ENCODE data around the gene MTCP1.

The MTCP1 gene

GRCh38 chrX:155070663-155070974 is 317 bp downstream of the MTCP1 start:
- Mint-ChIP-seq H3K27ac (peak overlapping the region; percentile 54 to 63 (median 56)), H3K9me3 (peaks cover 7% of the 10 kb centered on the region), H3K4me3 (peak overlapping the region; percentile 73 to 85 (median 83)), H3K27me3 (ENCODE audit: low read depth) (no peaks in the 10 kb centered on the region), H3K36me3 (ENCODE audit: low read depth) (peaks cover 20% of the 10 kb centered on the region), H3K4me1 (peaks cover 22% of the 10 kb centered on the region)
- TF ChIP-seq CTCF (IDR thresholded peaks at IDR 0.05; ENCODE audit: unreplicated experiment in 3 of 3) = no peak

GRCh38 chrX:155070038-155070437 is 898 bp downstream of the MTCP1 start:
- Mint-ChIP-seq H3K4me3 (peak overlapping the region; percentile 73 to 85 (median 83)), H3K4me1 (peaks cover 22% of the 10 kb centered on the region), H3K27ac (peak overlapping the region; percentile 54 to 63 (median 56)), H3K9me3 (peaks cover 7% of the 10 kb centered on the region), H3K36me3 (ENCODE audit: low read depth) (peaks cover 14% of the 10 kb centered on the region), H3K27me3 (ENCODE audit: low read depth) (no peaks in the 10 kb centered on the region)
- no peak for TF ChIP-seq CTCF (IDR thresholded peaks at IDR 0.05; ENCODE audit: unreplicated experiment in 3 of 3)

DNA sequence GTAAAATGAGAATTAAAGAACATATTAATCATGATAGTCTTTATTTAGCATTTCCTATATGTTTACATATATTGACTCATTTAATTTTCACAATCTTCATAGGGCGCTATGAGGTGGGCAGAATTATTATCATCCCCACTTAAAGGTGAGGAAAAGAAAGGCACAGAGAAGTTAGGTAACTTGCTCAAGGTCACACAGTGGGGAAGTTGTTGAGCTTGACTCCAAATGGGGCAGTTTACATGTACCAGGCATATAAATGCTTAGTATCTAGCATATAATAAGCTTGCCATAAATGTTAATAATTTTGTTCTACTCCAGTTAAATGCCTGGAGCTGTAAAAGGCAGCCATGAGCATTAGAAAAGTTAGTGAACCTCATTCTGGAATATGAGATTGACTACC is 1.5 kb downstream of the MTCP1 start:
- Mint-ChIP-seq H3K4me3 (peak overlapping the region; percentile 73 to 85 (median 83)), H3K27ac (no peak overlapping the region), H3K36me3 (ENCODE audit: low read depth) (peaks cover 14% of the 10 kb centered on the region), H3K4me1 (peaks cover 22% of the 10 kb centered on the region), H3K9me3 (peaks cover 7% of the 10 kb centered on the region), H3K27me3 (ENCODE audit: low read depth) (no peaks in the 10 kb centered on the region)
- TF ChIP-seq CTCF (IDR thresholded peaks at IDR 0.05; ENCODE audit: unreplicated experiment in 3 of 3) = no peak

- Mint-ChIP-seq H3K36me3 (ENCODE audit: low read depth) (peaks cover 3% of the 10 kb centered on the region), H3K9me3 (peaks cover 7% of the 10 kb centered on the region), H3K4me3 (peak overlapping the region in 2 of 3 experiments; percentile 36 to 64), H3K27ac (no peak overlapping the region), H3K4me1 (peaks cover 13% of the 10 kb centered on the region), H3K27me3 (ENCODE audit: low read depth) (no peaks in the 10 kb centered on the region)
- TF ChIP-seq CTCF (IDR thresholded peaks at IDR 0.05; ENCODE audit: unreplicated experiment in 3 of 3) = no peak
Measured at GRCh38 chrX:155068165-155068564, 2.8 kb downstream of the MTCP1 start.

GRCh38 chrX:155065035-155065734 is 5.8 kb downstream of the MTCP1 start:
- H3K4me3 Mint-ChIP-seq = no peak overlapping the region
- H3K27ac Mint-ChIP-seq = no peak overlapping the region
- no peak for TF ChIP-seq CTCF (IDR thresholded peaks at IDR 0.05; ENCODE audit: unreplicated experiment in 3 of 3)
- peaks cover 9% of the 10 kb centered on the region for H3K4me1 Mint-ChIP-seq
- peaks cover 4% of the 10 kb centered on the region for H3K9me3 Mint-ChIP-seq
- peaks cover 4% of the 10 kb centered on the region for H3K36me3 Mint-ChIP-seq (ENCODE audit: low read depth)
- H3K27me3 Mint-ChIP-seq (ENCODE audit: low read depth) = no peaks in the 10 kb centered on the region

DNA sequence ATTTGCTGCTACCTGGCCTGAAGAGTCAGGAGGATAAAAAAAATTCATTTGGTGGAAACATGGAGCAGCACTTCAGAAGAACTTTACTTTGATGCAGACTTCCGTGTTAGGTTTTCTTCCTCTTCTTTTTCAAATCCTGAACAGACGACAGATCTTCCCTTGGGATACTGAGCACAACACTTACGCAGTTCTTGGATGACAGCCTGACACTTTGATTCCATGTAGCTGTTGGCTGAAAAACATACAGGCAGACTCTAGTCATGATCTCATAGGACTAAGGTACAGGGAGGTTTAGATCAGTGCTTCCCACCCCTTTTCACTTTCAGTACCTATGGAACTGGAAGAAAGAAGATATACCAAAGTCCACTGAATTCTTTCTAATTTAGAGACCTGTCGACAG is 9.2 kb downstream of the MTCP1 start:
- no peak overlapping the region for H3K27ac Mint-ChIP-seq
- H3K4me3 Mint-ChIP-seq = no peak overlapping the region
- H3K27me3 Mint-ChIP-seq (ENCODE audit: low read depth) = no peaks in the 10 kb centered on the region
- no peak for TF ChIP-seq CTCF (IDR thresholded peaks at IDR 0.05; ENCODE audit: unreplicated experiment in 3 of 3)
- H3K4me1 Mint-ChIP-seq = peaks cover 5% of the 10 kb centered on the region
- peaks cover 4% of the 10 kb centered on the region for H3K36me3 Mint-ChIP-seq (ENCODE audit: low read depth)
- H3K9me3 Mint-ChIP-seq = no peaks in the 10 kb centered on the region
